ENCODE measurements around the gene ZNF497.

ZNF497 gene

DNA sequence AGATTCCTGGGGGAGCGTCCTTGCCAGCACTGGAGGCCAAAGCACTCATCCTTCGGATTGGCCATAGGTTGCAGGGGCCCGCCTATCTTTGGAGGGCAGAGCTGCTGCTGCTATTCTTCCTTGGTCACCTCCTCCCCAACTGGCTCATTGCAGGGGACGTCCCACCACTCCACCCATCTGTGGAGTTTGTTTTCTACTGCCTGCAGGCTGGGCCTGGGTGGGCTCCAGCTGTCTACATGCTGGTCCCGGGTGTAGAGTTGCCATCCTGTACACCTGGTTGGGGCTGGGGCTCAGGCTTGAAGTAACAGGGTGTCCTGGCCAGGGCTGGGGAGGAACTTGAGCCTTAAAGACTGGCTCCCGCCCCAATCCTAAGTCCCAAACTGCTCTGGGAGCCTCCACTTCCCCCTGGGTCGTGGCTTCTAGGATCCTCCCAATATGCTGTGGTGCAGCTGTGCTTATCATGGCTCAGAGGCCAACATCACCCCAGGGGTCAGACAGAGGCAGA is 35.0 kb upstream of the ZNF497 start:
- Mint-ChIP-seq H3K4me3 (no peak overlapping the region), H3K9me3 (no peaks in the 10 kb centered on the region), H3K27ac (no peak overlapping the region), H3K27me3 (peaks cover 29% of the 10 kb centered on the region), H3K4me1 (peaks cover 52% of the 10 kb centered on the region)
- no peak for ATAC-seq
- no peak for DNase-seq

- H3K9me3 Mint-ChIP-seq: no peaks in the 10 kb centered on the region
- DNase-seq: no peak
Measured at GRCh38 chr19:58396691-58397532, 34.4 kb upstream of the ZNF497 start.

GRCh38 chr19:58395979-58396627 is 33.6 kb upstream of the ZNF497 start:
- DNase-seq (no peak), ATAC-seq (peak; percentile 24)
- Mint-ChIP-seq H3K27ac (no peak overlapping the region), H3K27me3 (peaks cover 29% of the 10 kb centered on the region), H3K9me3 (no peaks in the 10 kb centered on the region), H3K4me1 (peaks cover 49% of the 10 kb centered on the region), H3K4me3 (no peak overlapping the region)

More at GRCh38 chr19:58396691-58397532, 34.4 kb upstream of the ZNF497 start:
- Mint-ChIP-seq H3K4me1 (peaks cover 52% of the 10 kb centered on the region), H3K27me3 (peaks cover 29% of the 10 kb centered on the region), H3K27ac (no peak overlapping the region), H3K4me3 (no peak overlapping the region)
- no peak for ATAC-seq

DNA sequence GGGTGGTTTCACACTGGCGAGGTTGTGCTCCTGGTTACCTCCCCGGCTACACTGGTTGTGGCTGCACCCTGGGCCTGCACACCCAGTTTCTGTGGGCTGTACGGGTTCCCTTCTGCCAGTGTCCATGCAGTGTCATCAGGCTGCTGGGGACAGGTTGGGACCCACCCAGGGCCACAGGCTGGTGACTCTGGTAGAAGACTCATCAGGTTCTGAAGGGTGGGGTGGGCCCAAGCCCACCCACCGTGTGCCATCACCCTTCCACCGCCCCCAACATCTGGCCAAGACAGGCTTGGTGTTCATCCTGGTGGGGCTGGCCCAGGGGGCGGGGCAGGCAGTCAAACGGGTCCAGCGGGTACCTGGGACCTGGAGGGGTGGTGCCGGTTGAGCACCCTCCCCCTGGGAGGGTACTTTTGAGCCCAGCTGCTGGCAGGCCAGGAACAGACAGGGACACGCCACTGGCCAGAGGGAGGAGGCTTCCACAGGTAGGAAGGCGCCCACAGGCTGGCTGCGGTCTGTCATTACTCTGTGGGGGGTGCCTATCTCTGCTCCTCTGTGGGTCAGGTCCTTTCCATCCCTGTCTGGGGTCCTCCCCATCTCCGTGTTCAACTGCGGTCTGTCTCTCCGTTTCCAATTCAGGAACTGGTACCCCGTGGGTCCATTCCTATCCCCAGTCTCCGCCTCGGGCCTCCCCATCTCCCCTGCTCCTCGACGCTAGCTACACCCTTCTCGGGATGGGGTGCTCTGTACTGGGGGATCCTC is 32.8 kb upstream of the ZNF497 start, which contains the start of gene RNF225:
Gene RNF225 (plus strand): TSS at position 437 of the 759 bp plus-strand sequence. CDS start 434 bp downstream, outside the sequence.
- ATAC-seq (peak; percentile 33), DNase-seq (no peak)
- H3K9me3 Mint-ChIP-seq: no peaks in the 10 kb centered on the region
- peaks cover 29% of the 10 kb centered on the region for H3K27me3 Mint-ChIP-seq
- peaks cover 48% of the 10 kb centered on the region for H3K4me1 Mint-ChIP-seq
- H3K4me3 Mint-ChIP-seq: no peak within 1 kb of the TSS
- H3K27ac Mint-ChIP-seq: no peak within 1 kb of the TSS

- no peaks in the 10 kb centered on the region for H3K9me3 Mint-ChIP-seq
- peaks cover 29% of the 10 kb centered on the region for H3K27me3 Mint-ChIP-seq
- no peak overlapping the region for H3K4me3 Mint-ChIP-seq
- H3K4me1 Mint-ChIP-seq: peaks cover 44% of the 10 kb centered on the region
- H3K27ac Mint-ChIP-seq: no peak overlapping the region
- DNase-seq (no peak), ATAC-seq (peak; percentile 6)
Measured at GRCh38 chr19:58394821-58395219, 32.3 kb upstream of the ZNF497 start.

- peaks cover 29% of the 10 kb centered on the region for H3K27me3 Mint-ChIP-seq
- ATAC-seq (no peak), DNase-seq (no peak)
- no peak overlapping the region for H3K27ac Mint-ChIP-seq
- no peak overlapping the region for H3K4me3 Mint-ChIP-seq
- H3K9me3 Mint-ChIP-seq: no peaks in the 10 kb centered on the region
- peaks cover 51% of the 10 kb centered on the region for H3K4me1 Mint-ChIP-seq
Measured at GRCh38 chr19:58393725-58394033, 31.1 kb upstream of the ZNF497 start.

DNA sequence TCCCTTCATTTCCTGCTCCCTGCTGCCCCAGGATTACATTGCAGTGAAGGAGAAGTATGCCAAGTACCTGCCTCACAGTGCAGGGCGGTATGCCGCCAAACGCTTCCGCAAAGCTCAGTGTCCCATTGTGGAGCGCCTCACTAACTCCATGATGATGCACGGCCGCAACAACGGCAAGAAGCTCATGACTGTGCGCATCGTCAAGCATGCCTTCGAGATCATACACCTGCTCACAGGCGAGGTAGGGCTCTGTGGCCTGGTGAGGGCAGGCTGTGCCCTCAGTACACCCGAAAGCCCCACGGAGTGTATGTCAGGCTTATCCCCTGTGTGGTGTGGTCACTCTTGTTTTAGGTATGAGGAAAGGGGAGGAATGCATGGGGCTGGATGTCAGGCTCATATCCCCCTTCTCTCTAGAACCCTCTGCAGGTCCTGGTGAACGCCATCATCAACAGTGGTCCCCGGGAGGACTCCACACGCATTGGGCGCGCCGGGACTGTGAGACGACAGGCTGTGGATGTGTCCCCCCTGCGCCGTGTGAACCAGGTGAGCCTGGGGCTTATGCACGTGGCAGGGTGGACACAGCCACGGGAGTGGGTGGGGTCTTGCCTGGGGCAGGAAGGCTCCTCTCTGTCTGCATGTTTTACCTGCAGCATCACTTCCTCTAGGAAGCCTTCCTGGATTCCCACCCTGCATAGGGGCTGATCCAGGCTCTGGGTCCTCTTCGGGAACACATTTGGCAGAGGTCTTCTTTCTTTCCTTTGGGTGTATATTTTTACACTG is 30.6 kb upstream of the ZNF497 start:
- H3K4me1 Mint-ChIP-seq: peaks cover 57% of the 10 kb centered on the region
- ATAC-seq (no peak), DNase-seq (no peak)
- H3K27me3 Mint-ChIP-seq: peaks cover 26% of the 10 kb centered on the region
- H3K9me3 Mint-ChIP-seq: no peaks in the 10 kb centered on the region
- no peak overlapping the region for H3K4me3 Mint-ChIP-seq
- no peak overlapping the region for H3K27ac Mint-ChIP-seq

GRCh38 chr19:58388175-58388526 is 25.6 kb upstream of the ZNF497 start:
- ATAC-seq (no peak), DNase-seq (no peak)
- Mint-ChIP-seq H3K9me3 (no peaks in the 10 kb centered on the region), H3K4me1 (peaks cover 49% of the 10 kb centered on the region), H3K27me3 (no peaks in the 10 kb centered on the region), H3K27ac (peak overlapping the region; percentile 90 to 99), H3K4me3 (peak overlapping the region; percentile 95 to 97)

- no peaks in the 10 kb centered on the region for H3K9me3 Mint-ChIP-seq
- peaks cover 43% of the 10 kb centered on the region for H3K4me1 Mint-ChIP-seq
- H3K27me3 Mint-ChIP-seq: no peaks in the 10 kb centered on the region
- DNase-seq (no peak), ATAC-seq (no peak)
- H3K4me3 Mint-ChIP-seq: peak overlapping the region; percentile 95 to 97
- H3K27ac Mint-ChIP-seq: peak overlapping the region; percentile 96 to 99
Measured at GRCh38 chr19:58387338-58388174, 25.0 kb upstream of the ZNF497 start.

DNA sequence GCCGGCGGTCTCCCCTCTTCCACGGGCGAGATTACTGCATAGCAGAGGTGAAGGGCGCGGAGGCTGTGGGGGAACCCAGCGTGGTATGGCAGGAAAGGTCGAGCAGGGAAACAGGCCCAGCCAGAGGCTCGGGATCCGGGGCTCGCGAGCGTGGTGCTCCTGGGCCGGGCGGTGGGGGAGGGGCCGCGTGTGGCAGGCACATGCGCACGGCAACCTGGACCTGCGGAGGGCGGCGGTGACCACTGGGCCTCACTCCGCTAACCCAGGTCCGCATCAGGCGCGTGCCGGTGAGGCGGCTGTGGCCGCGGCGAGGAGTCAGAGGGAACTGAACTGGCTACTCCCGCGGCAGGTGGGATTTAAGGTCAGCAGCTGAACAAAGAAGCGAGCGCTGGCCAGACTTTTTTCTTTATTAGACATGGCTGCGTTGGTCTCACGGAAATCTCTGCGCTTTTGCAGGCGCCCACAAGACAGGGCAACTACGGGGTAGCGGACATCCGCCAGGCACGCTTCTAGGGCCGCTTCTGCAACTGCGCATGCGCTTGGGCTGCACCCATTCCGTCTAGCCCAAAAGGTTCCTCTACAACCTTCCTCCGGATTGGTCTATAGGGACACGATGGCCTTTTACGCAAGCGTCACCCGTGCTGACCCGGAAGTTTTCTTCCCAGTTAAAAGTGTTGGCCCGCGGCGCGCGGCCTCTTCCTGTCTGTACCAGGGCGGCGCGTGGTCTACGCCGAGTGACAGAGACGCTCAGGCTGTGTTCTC is 24.2 kb upstream of the ZNF497 start, which contains the start of gene RPS5:
Gene RPS5 (plus strand): TSS at position 694 of the 762 bp plus-strand sequence. CDS start 869 bp downstream, outside the sequence.
- no peaks in the 10 kb centered on the region for H3K9me3 Mint-ChIP-seq
- DNase-seq: peak; percentile 93 to 97
- ATAC-seq: peak; percentile 95
- peaks cover 50% of the 10 kb centered on the region for H3K4me1 Mint-ChIP-seq
- peak within 1 kb of the TSS; percentile 96 to 99 for H3K27ac Mint-ChIP-seq
- H3K27me3 Mint-ChIP-seq: no peaks in the 10 kb centered on the region
- H3K4me3 Mint-ChIP-seq: peak within 1 kb of the TSS; percentile 95 to 97

DNA sequence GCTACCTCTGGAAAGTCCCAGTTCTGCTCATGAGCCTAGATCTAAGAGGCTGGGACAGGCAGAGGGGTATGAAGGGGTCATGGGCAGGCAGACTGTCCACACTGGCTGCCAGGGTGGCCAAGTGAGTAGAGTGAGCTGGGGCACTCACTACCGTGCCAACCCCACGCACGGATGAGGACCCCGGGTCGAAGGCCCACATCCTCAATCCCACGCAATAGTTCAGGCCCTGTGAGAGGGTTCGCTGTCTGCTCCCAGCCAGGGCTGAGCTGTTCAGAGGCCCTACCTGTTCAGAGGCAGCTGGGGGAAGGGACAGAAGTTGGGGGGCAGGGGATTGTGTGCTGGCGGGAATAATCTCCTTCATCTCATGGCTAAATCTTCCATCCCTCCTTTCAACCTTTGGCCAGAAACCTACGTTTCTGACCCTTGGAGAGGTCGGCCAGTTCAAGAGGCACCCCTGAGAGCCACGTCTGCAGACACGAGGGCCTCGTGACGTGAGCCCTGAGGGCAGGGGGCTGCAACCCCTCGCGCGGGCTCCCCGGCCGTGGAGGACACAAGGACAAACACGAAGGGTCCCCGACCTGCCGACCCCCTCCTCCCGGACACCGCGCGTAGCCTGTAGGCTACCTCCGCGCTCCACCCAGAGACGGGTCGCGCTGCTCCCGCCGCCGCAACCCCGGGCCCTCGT is 23.5 kb upstream of the ZNF497 start:
- peak; percentile 6 for ATAC-seq
- no peaks in the 10 kb centered on the region for H3K9me3 Mint-ChIP-seq

GRCh38 chr19:58385313-58385890 is 22.9 kb upstream of the ZNF497 start:
- peaks cover 43% of the 10 kb centered on the region for H3K4me1 Mint-ChIP-seq
- no peaks in the 10 kb centered on the region for H3K9me3 Mint-ChIP-seq
- peak overlapping the region; percentile 95 to 97 for H3K4me3 Mint-ChIP-seq
- no peak for ATAC-seq
- peak overlapping the region; percentile 96 to 99 for H3K27ac Mint-ChIP-seq
- no peak for DNase-seq
- no peaks in the 10 kb centered on the region for H3K27me3 Mint-ChIP-seq

More for the DNA sequence above, 23.5 kb upstream of the ZNF497 start:
- Mint-ChIP-seq H3K27me3 (no peaks in the 10 kb centered on the region), H3K27ac (peak overlapping the region; percentile 96 to 99), H3K4me1 (peaks cover 48% of the 10 kb centered on the region), H3K4me3 (peak overlapping the region; percentile 95 to 97)
- peak in 1 of 2 donors; percentile 53 for DNase-seq

Data from stimulated activated naive CD8-positive, alpha-beta T cell treated with anti-CD3 and anti-CD28 coated beads, Interleukin-15, amount 100 ng/mL, for 72 hours (primary cell).